UCSD-AML1 (cell line): ENCODE results near the gene MC2R.

ENCODE experiments used
- DNase-seq: peaks from one replicate; lab custom pipeline; 2025; ENCODE audit not compliant: unreplicated experiment; lab: John Stamatoyannopoulos, UW

Gene MC2R

GRCh38 chr18:13915391-13915790, at the start of gene MC2R:
MC2R (minus strand) TSS chr18:13915536; CDS start chr18:13885518, 30,018 bp downstream.
- no peak for DNase-seq

- no peak for DNase-seq
Measured at GRCh38 chr18:13945811-13946210, 30.5 kb upstream of the MC2R start.

- no peak for DNase-seq
Measured at GRCh38 chr18:13943338-13943737, 28.0 kb upstream of the MC2R start.

GRCh38 chr18:13940326-13940725, 25.0 kb upstream of the MC2R start:
- DNase-seq, result no peak

GRCh38 chr18:13934676-13935075, 19.3 kb upstream of the MC2R start:
- DNase-seq, result no peak

- DNase-seq, result no peak
Measured at GRCh38 chr18:13934058-13934457, 18.7 kb upstream of the MC2R start.

GRCh38 chr18:13932285-13933025, 17.1 kb upstream of the MC2R start:
- DNase-seq, result no peak

GRCh38 chr18:13930964-13931363, 15.6 kb upstream of the MC2R start:
- DNase-seq, result no peak

GRCh38 chr18:13923221-13923620, 7.9 kb upstream of the MC2R start:
- no peak for DNase-seq

- no peak for DNase-seq
Measured at GRCh38 chr18:13918898-13919297, 3.6 kb upstream of the MC2R start.

GRCh38 chr18:13917401-13917800, 2.1 kb upstream of the MC2R start:
- DNase-seq, result no peak

GRCh38 chr18:13916559-13916958, 1.2 kb upstream of the MC2R start:
- no peak for DNase-seq

- DNase-seq, result no peak
Measured at GRCh38 chr18:13915995-13916431, 677 bp upstream of the MC2R start.

GRCh38 chr18:13914756-13915155, 580 bp downstream of the MC2R start:
- no peak for DNase-seq

GRCh38 chr18:13914170-13914569, 1.2 kb downstream of the MC2R start:
- DNase-seq, result no peak

GRCh38 chr18:13913205-13913604, 2.1 kb downstream of the MC2R start:
- no peak for DNase-seq

- DNase-seq, result no peak
Measured at GRCh38 chr18:13912601-13913000, 2.7 kb downstream of the MC2R start.

- DNase-seq, result no peak
Measured at GRCh38 chr18:13910986-13911385, 4.3 kb downstream of the MC2R start.

GRCh38 chr18:13910501-13910900, 4.8 kb downstream of the MC2R start:
- no peak for DNase-seq

GRCh38 chr18:13909141-13909940, 6.0 kb downstream of the MC2R start:
- no peak for DNase-seq

GRCh38 chr18:13900633-13901032, 14.7 kb downstream of the MC2R start:
- no peak for DNase-seq

- no peak for DNase-seq
Measured at GRCh38 chr18:13895505-13896033, 19.8 kb downstream of the MC2R start.
